Keratinocyte (primary cell): Measurements from ENCODE around the gene FCRLB. TPM values are rescaled to one million over a fixed set of nuclear protein-coding genes. Genes with fewer than 3 reads are reported as not detected.

Experiments used
- DNase-seq: peaks from one replicate; pipeline ENCODE4 v3.0.0-alpha.2; 2011; ENCODE audit warnings: low read depth, missing footprints, low spot score
- FAIRE-seq: peaks from 2 replicates; lab custom pipeline; 2011; peaks lifted over from hg19 to GRCh38; lab: Jason Lieb, UNC
- H2AFZ ChIP-seq: 2 replicates; pipeline ENCODE4 v1.6.0; 2012; ENCODE audit warnings: low read length, control low read depth, inconsistent platforms; ENCODE audit not compliant: control insufficient read depth
- H3K27ac ChIP-seq: 2 replicates; pipeline ENCODE4 v1.5.1; 2011; ENCODE audit warnings: low read length; ENCODE audit not compliant: control insufficient read depth, insufficient read depth
- H3K27me3 ChIP-seq: 3 replicates; pipeline ENCODE4 v1.6.0; 2011; ENCODE audit warnings: low read length; ENCODE audit not compliant: control insufficient read depth, insufficient read depth; ENCODE audit errors: extremely low read depth
- H3K36me3 ChIP-seq, 2 experiments: 2 replicates in 1 of 2; 3 replicates in 1 of 2; pipeline ENCODE4 v1.5.1; 2011; ENCODE audit warnings: low read length in 2 of 2, mild to moderate bottlenecking in 1 of 2; ENCODE audit not compliant: control insufficient read depth in 2 of 2, insufficient read depth in 2 of 2; ENCODE audit errors: extremely low read depth in 1 of 2
- H3K4me1 ChIP-seq: 3 replicates; pipeline ENCODE4 v1.5.1; 2011; ENCODE audit warnings: low read length; ENCODE audit not compliant: control insufficient read depth, insufficient read depth; ENCODE audit errors: extremely low read depth
- H3K4me2 ChIP-seq: 3 replicates; pipeline ENCODE4 v1.6.0; 2011; ENCODE audit warnings: low read depth, low read length; ENCODE audit not compliant: control insufficient read depth, insufficient read depth; ENCODE audit errors: extremely low read depth
- H3K4me3 ChIP-seq, 3 experiments: fragments of 200-600 bp in 1 of 3; sonication (generic) in 1 of 3; 2 replicates in 2 of 3; 3 replicates in 1 of 3; pipeline ENCODE4 v1.5.1; 2011 to 2016; ENCODE audit warnings: low read length in 3 of 3, mild to moderate bottlenecking in 3 of 3, control low read depth in 2 of 3, inconsistent platforms in 1 of 3, low read depth in 1 of 3, mixed read lengths in 1 of 3, mixed run types in 1 of 3, moderate library complexity in 1 of 3; ENCODE audit not compliant: control insufficient read depth in 2 of 3, insufficient read depth in 2 of 3; ENCODE audit errors: extremely low read depth in 1 of 3
- H3K79me2 ChIP-seq: 2 replicates; pipeline ENCODE4 v1.6.0; 2012; ENCODE audit warnings: low read length; ENCODE audit not compliant: control insufficient read depth, insufficient read depth
- H3K9ac ChIP-seq: 3 replicates; pipeline ENCODE4 v1.6.0; 2011; ENCODE audit warnings: low read length; ENCODE audit not compliant: control insufficient read depth, insufficient read depth; ENCODE audit errors: extremely low read depth
- H3K9me1 ChIP-seq: 3 replicates; pipeline ENCODE4 v1.6.0; 2011; ENCODE audit warnings: low read length; ENCODE audit not compliant: control insufficient read depth, insufficient read depth; ENCODE audit errors: extremely low read depth
- H3K9me3 ChIP-seq: 2 replicates; pipeline ENCODE4 v1.5.1; 2012; ENCODE audit warnings: low read depth, low read length; ENCODE audit not compliant: control insufficient read depth
- H4K20me1 ChIP-seq: 3 replicates; pipeline ENCODE4 v1.6.0; 2011; ENCODE audit warnings: low read length; ENCODE audit not compliant: control insufficient read depth, insufficient read depth; ENCODE audit errors: extremely low read depth
- CTCF ChIP-seq, 3 experiments: IDR thresholded peaks in 1 of 3; conservative IDR thresholded peaks in 1 of 3; optimal IDR thresholded peaks in 1 of 3; 2 replicates in 2 of 3; 3 replicates in 1 of 3; pipeline versions ENCODE3 to v1.5.1; 2011; ENCODE audit warnings: low read length in 3 of 3, mild to moderate bottlenecking in 3 of 3, moderate library complexity in 2 of 3, control low read depth in 1 of 3, inconsistent platforms in 1 of 3; ENCODE audit not compliant: insufficient read depth in 2 of 3; ENCODE audit errors: extremely low read depth in 1 of 3
- EZH2 ChIP-seq: IDR thresholded peaks from one replicate; pipeline ENCODE4 v1.6.1; 2012; ENCODE audit warnings: inconsistent platforms, mild to moderate bottlenecking, low read length, moderate library complexity
- dilution Hi-C: fragments of 300-500 bp; cut with MboI; formaldehyde crosslinking; loops from one replicate; pipeline ENCODE4 v1.7.0; 2020; ENCODE audit warnings: low sequenced_read_pairs; ENCODE audit not compliant: extremely low pct_ligation_motif_present
- polyA plus RNA-seq, 5 experiments: library from polyadenylated mRNA; depleted of rRNA in 3 of 5; stranded (reverse) in 3 of 5; stranded (forward) in 1 of 5; unstranded in 1 of 5; fragments of >200 nt; gene quantifications; 1 replicate in 1 of 5; 2 replicates in 3 of 5; 3 replicates in 1 of 5; pipeline versions ENCODE4 v1.2.1 to v1.2.3, GENCODE V29; 2011 to 2012; ENCODE audit warnings: missing spikeins in 2 of 5, low read depth in 1 of 5, low replicate concordance in 1 of 5

The FCRLB gene
- polyA plus RNA-seq, 1 donor (not counting 4 experiments of a cell fraction or from before 2014, with no cell fraction given), result 0.52 TPM

DNA sequence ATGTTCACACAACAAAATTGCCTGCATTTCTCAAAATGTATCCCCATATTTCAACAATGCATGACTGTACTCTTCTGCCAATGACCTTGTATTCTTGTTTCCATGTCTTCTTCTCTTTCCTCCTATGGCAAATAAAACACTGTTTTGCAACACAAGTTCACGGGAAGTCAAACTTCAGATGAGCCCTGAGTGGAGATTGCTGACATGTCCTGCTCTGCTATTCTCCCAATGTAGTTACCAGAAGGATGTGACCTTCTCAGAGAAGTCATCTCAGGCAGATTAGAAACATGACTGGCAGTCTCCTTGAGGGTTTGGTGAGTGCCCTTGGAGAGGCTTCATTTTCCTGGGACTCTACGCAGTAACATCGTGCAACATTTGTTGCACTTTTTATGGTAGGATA lies 42.8 kb upstream of the FCRLB start:
- no peaks in the 10 kb centered on the region for H4K20me1 ChIP-seq
- no peaks in the 10 kb centered on the region for H3K9me3 ChIP-seq
- TF ChIP-seq EZH2, result no peak
- no peak for TF ChIP-seq CTCF (optimal IDR thresholded peaks at IDR 0.05 in 1 of 3, IDR thresholded peaks at IDR 0.05 in 1 of 3, conservative IDR thresholded peaks at IDR 0.05 in 1 of 3; ENCODE audit: extremely low read depth in 1 of 3, insufficient read depth in 2 of 3, low read length in 3 of 3)
- H3K4me2 ChIP-seq, result no peak overlapping the region
- H3K79me2 ChIP-seq, result no peaks in the 10 kb centered on the region
- H3K36me3 ChIP-seq, result no peaks in the 10 kb centered on the region
- H3K9ac ChIP-seq, result no peak overlapping the region
- H2AFZ ChIP-seq, result no peak overlapping the region
- dilution Hi-C loops, result no loop called here
- no peaks in the 10 kb centered on the region for H3K9me1 ChIP-seq
- H3K4me3 ChIP-seq, result no peak overlapping the region
- H3K27ac ChIP-seq, result no peak overlapping the region
- DNase-seq, result no peak
- H3K27me3 ChIP-seq, result no peaks in the 10 kb centered on the region
- no peaks in the 10 kb centered on the region for H3K4me1 ChIP-seq
- FAIRE-seq, result no peak

DNA sequence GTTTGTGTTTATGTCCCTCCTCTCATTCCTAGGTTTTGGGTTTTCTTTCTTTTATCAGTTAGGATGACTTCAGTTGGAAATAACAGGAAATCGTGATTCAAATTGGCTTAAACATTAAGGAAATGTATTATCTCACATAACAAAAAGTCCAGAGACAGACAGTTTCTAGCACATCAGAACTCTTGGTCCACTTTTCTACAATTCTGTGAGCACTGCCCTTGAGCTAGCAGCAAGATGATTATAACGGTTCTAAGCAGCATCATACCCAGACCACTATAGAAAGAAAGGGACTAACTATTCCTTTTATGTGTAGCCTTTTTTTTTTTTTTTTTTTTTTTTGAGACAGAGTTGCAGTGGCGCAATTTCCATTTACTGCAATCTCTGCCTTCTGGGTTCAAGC lies 39.5 kb upstream of the FCRLB start:
- no peak overlapping the region for H3K4me2 ChIP-seq
- dilution Hi-C loops, result no loop called here
- no peaks in the 10 kb centered on the region for H4K20me1 ChIP-seq
- no peak overlapping the region for H3K4me3 ChIP-seq
- H3K9me1 ChIP-seq, result no peaks in the 10 kb centered on the region
- no peaks in the 10 kb centered on the region for H3K79me2 ChIP-seq
- FAIRE-seq (no peak), DNase-seq (no peak)
- no peak overlapping the region for H2AFZ ChIP-seq
- TF ChIP-seq CTCF (optimal IDR thresholded peaks at IDR 0.05 in 1 of 3, IDR thresholded peaks at IDR 0.05 in 1 of 3, conservative IDR thresholded peaks at IDR 0.05 in 1 of 3; ENCODE audit: extremely low read depth in 1 of 3, insufficient read depth in 2 of 3, low read length in 3 of 3), result no peak
- no peak for TF ChIP-seq EZH2
- H3K36me3 ChIP-seq, result no peaks in the 10 kb centered on the region
- H3K9me3 ChIP-seq, result no peaks in the 10 kb centered on the region
- H3K9ac ChIP-seq, result no peak overlapping the region
- no peaks in the 10 kb centered on the region for H3K4me1 ChIP-seq
- no peaks in the 10 kb centered on the region for H3K27me3 ChIP-seq
- H3K27ac ChIP-seq, result no peak overlapping the region
